ENCODE results near the gene RRAS2. TPM values are rescaled to one million over a fixed set of nuclear protein-coding genes. Genes with fewer than 3 reads are reported as not detected.

The RRAS2 gene
- total and polyA plus RNA-seq, 2 of the 4 experiments (the other 2 are of a cell fraction), result 85.5 to 106 TPM

DNA sequence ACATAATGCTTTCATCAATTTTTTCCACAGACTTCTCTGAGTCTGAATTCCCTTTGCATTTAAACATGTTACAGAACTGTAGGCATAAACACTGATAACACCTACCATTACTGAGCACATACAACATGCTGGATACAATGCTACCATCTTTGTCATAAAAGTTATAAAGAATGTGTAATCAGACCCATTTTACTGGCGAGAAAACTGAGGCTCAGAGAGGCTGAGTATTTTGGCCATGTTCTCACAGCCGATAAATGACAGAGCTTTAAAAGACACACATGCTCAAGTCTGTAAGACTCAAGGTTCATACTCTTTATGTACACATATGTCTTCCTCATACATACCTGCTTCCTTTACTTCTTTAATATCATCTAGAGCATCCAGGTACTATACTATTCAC lies 2.6 kb downstream of the RRAS2 start:
- Histone ChIP-seq H2AFZ (replicated peaks; ENCODE audit: low read length, poor library complexity) (no peak overlapping the region), H2BK5ac (ENCODE audit: low read depth, low read length, poor library complexity, severe bottlenecking) (no peak overlapping the region), H3K36me3 (ENCODE audit: control insufficient read depth, insufficient read depth, low read length) (no peaks in the 10 kb centered on the region; the same call in 1 of the 2 replicates), H3K9me3 (ENCODE audit: control insufficient read depth, insufficient read depth, low read length) (no peaks in the 10 kb centered on the region), H4K91ac (ENCODE audit: insufficient read depth, low read depth, low read length) (no peak overlapping the region), H3K27ac (ENCODE audit: insufficient read depth, low read length) (no peak overlapping the region), H3K56ac (ENCODE audit: extremely low read depth, insufficient read depth, low read length) (no peak overlapping the region), H2AK5ac (ENCODE audit: low read depth, low read length) (no peak overlapping the region), H3K4ac (ENCODE audit: low read depth, low read length) (no peak overlapping the region), H4K20me1 (ENCODE audit: insufficient read depth, low read length) (peaks cover 42% of the 10 kb centered on the region), H4K8ac (ENCODE audit: low read depth in 2 of 2, low read length in 2 of 2) (no peak overlapping the region), H3K9me1 (ENCODE audit: insufficient read depth, low read length) (peaks cover 8% of the 10 kb centered on the region), H3K4me1 (ENCODE audit: control insufficient read depth, insufficient read depth, low read length) (peaks cover 4% of the 10 kb centered on the region; the same call in 1 of the 2 replicates), H2AK9ac (replicated peaks; ENCODE audit: low read depth, low read length, poor library complexity) (no peak overlapping the region), H3K79me1 (ENCODE audit: low read depth in 1 of 2, low read length in 2 of 2) (peaks cover 3 to 55% of the 10 kb centered on the region in 2 experiments; a peak in 3 of 4 replicates), H3K18ac (ENCODE audit: low read depth, low read length) (no peak overlapping the region), H2BK20ac (ENCODE audit: low read depth, low read length) (no peak overlapping the region), H3K4me2 (ENCODE audit: low read depth, low read length) (no peak overlapping the region), H3K27me3 (ENCODE audit: control insufficient read depth, insufficient read depth, low read length) (no peaks in the 10 kb centered on the region), H3K4me3 (ENCODE audit: insufficient read depth, low read depth, low read length) (no peak overlapping the region), H2BK120ac (ENCODE audit: low read depth, low read length) (no peak overlapping the region), H3K14ac (replicated peaks; ENCODE audit: low read depth, low read length) (no peak overlapping the region), H2BK15ac (ENCODE audit: low read depth, low read length) (no peak overlapping the region), H4K5ac (ENCODE audit: low read depth, low read length) (no peak overlapping the region), H3K9ac (ENCODE audit: low read depth, low read length) (no peak overlapping the region), H3K23ac (ENCODE audit: low read depth, low read length) (no peak overlapping the region)
- intact Hi-C loops (cut with micrococcal nuclease), result no loop called here
- no peak for ATAC-seq (ENCODE audit: low read depth)
- ChIA-PET CTCF (no interaction called here), POLR2A (ENCODE audit: unreplicated experiment) (interaction anchor here (0.6 kb wide), 1 partner anchor 141 kb away, joined by 3 read pairs; no protein-coding TSS in a partner anchor)
- dilution Hi-C loops (cut with HindIII; ENCODE audit: low sequenced_read_pairs, unreplicated experiment), result no loop called here
- DNase-seq, result no peak
- WGBS, 2 experiments (ENCODE audit: extremely low coverage in 2 of 2, insufficient read length in 1 of 2), result 100% methylated on average over 2 of the region's 2 CpGs; no CpG with 5 or more reads in 1 of the 2 experiments
- no peak for TF ChIP-seq POLR2A (IDR thresholded peaks at IDR 0.05; ENCODE audit: low read depth, low read length)
- TF ChIP-seq RAD21 (IDR thresholded peaks at IDR 0.05; ENCODE audit: low read length), result no peak
- no peak for TF ChIP-seq FOS (IDR thresholded peaks at IDR 0.05; ENCODE audit: low read depth, low read length)
- TF ChIP-seq, protein P1, sequence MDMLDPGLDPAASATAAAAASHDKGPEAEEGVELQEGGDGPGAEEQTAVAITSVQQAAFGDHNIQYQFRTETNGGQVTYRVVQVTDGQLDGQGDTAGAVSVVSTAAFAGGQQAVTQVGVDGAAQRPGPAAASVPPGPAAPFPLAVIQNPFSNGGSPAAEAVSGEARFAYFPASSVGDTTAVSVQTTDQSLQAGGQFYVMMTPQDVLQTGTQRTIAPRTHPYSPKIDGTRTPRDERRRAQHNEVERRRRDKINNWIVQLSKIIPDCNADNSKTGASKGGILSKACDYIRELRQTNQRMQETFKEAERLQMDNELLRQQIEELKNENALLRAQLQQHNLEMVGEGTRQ (IDR thresholded peaks at IDR 0.05; ENCODE audit: low read depth, low read length), result no peak
- no peak for TF ChIP-seq BHLHE40 (IDR thresholded peaks at IDR 0.05; ENCODE audit: low read depth, low read length)
- TF ChIP-seq, protein P2, sequence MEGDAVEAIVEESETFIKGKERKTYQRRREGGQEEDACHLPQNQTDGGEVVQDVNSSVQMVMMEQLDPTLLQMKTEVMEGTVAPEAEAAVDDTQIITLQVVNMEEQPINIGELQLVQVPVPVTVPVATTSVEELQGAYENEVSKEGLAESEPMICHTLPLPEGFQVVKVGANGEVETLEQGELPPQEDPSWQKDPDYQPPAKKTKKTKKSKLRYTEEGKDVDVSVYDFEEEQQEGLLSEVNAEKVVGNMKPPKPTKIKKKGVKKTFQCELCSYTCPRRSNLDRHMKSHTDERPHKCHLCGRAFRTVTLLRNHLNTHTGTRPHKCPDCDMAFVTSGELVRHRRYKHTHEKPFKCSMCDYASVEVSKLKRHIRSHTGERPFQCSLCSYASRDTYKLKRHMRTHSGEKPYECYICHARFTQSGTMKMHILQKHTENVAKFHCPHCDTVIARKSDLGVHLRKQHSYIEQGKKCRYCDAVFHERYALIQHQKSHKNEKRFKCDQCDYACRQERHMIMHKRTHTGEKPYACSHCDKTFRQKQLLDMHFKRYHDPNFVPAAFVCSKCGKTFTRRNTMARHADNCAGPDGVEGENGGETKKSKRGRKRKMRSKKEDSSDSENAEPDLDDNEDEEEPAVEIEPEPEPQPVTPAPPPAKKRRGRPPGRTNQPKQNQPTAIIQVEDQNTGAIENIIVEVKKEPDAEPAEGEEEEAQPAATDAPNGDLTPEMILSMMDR (conservative IDR thresholded peaks at IDR 0.05; ENCODE audit: low read depth, low read length), result no peak
- no peak for TF ChIP-seq CEBPB (IDR thresholded peaks at IDR 0.05; ENCODE audit: low read depth, low read length)
- TF ChIP-seq RCOR1 (IDR thresholded peaks at IDR 0.05; ENCODE audit: insufficient replicate concordance, low read length), result no peak
- in situ Hi-C loops (cut with MboI; ENCODE audit: low sequenced_read_pairs), result no loop called here
- BruUV-seq (replicated peaks), result no TSS peak
